Stomach smooth muscle (tissue), 2 donors: Measurements from ENCODE around the gene POLR2C.

Experiments
- H3K27ac ChIP-seq: one replicate; pipeline ENCODE4 v1.7.0; 2013; ENCODE audit warnings: mild to moderate bottlenecking, low read length, inconsistent platforms
- H3K27me3 ChIP-seq, 2 donors: one replicate each; pipeline ENCODE4 v1.7.0; 2013; ENCODE audit warnings: low read length in 2 of 2; ENCODE audit not compliant: insufficient read depth in 2 of 2, control insufficient read depth in 1 of 2
- H3K36me3 ChIP-seq, 2 donors: one replicate each; pipeline ENCODE4 v1.7.0; 2013; ENCODE audit warnings: low read length in 2 of 2; ENCODE audit not compliant: control insufficient read depth in 2 of 2, insufficient read depth in 2 of 2
- H3K4me1 ChIP-seq: one replicate; pipeline ENCODE4 v1.7.0; 2013; ENCODE audit warnings: low read length; ENCODE audit not compliant: control insufficient read depth, insufficient read depth
- H3K4me3 ChIP-seq, 2 donors: one replicate each; pipeline ENCODE4 v1.7.0; 2013; ENCODE audit warnings: low read length in 2 of 2
- H3K9ac ChIP-seq, 2 donors: one replicate each; pipeline ENCODE4 v1.7.0; 2013; ENCODE audit warnings: low read length in 2 of 2, mild to moderate bottlenecking in 1 of 2
- H3K9me3 ChIP-seq, 2 donors: one replicate each; pipeline ENCODE4 v1.7.0; 2013; ENCODE audit warnings: low read length in 2 of 2; ENCODE audit not compliant: control insufficient read depth in 2 of 2
- donor health status: healthy.
- donor health status: Pancreatic carcinoma.

Gene POLR2C

GRCh38 chr16:57462209-57462977 lies at the start of gene POLR2C:
Gene POLR2C, plus strand, starts transcription at chr16:57462679. Its CDS starts 46 bp downstream, at chr16:57462725.
- H3K27ac ChIP-seq: peak within 1 kb of the TSS; percentile 41
- no peaks in the 10 kb centered on the region for H3K27me3 ChIP-seq
- H3K4me3 ChIP-seq: peak within 1 kb of the TSS; percentile 96 to 97
- H3K4me1 ChIP-seq: peaks cover 23% of the 10 kb centered on the region
- H3K36me3 ChIP-seq: peaks cover 58 to 62% of the 10 kb centered on the region in 2 donors
- H3K9ac ChIP-seq: peak within 1 kb of the TSS; percentile 85 to 86
- H3K9me3 ChIP-seq: no peaks in the 10 kb centered on the region

- H3K9me3 ChIP-seq: no peaks in the 10 kb centered on the region
- no peak overlapping the region for H3K4me3 ChIP-seq
- H3K27me3 ChIP-seq: peaks cover 2% of the 10 kb centered on the region in 2 donors
- H3K36me3 ChIP-seq: no peaks in the 10 kb centered on the region
- no peak overlapping the region for H3K27ac ChIP-seq
- H3K9ac ChIP-seq: no peak overlapping the region
- H3K4me1 ChIP-seq: peaks cover 15% of the 10 kb centered on the region
Measured at GRCh38 chr16:57413301-57413730, 49.2 kb upstream of the POLR2C start.

GRCh38 chr16:57413733-57414132 lies 48.7 kb upstream of the POLR2C start:
- Histone ChIP-seq H3K4me1 (peaks cover 18% of the 10 kb centered on the region), H3K9me3 (no peaks in the 10 kb centered on the region), H3K4me3 (no peak overlapping the region), H3K9ac (no peak overlapping the region), H3K27me3 (peaks cover 2% of the 10 kb centered on the region in 2 donors), H3K36me3 (no peaks in the 10 kb centered on the region), H3K27ac (no peak overlapping the region)

- Histone ChIP-seq H3K36me3 (no peaks in the 10 kb centered on the region), H3K9ac (no peak overlapping the region), H3K27ac (no peak overlapping the region), H3K27me3 (peaks cover 0 to 2% of the 10 kb centered on the region in 2 donors), H3K9me3 (no peaks in the 10 kb centered on the region), H3K4me1 (peaks cover 19% of the 10 kb centered on the region), H3K4me3 (no peak overlapping the region)
Measured at GRCh38 chr16:57416084-57416483, 46.4 kb upstream of the POLR2C start.

GRCh38 chr16:57419506-57419905 lies 43.0 kb upstream of the POLR2C start:
- H3K27me3 ChIP-seq: no peaks in the 10 kb centered on the region
- H3K9ac ChIP-seq: peak overlapping the region in 1 of 2 donors; percentile 9
- H3K9me3 ChIP-seq: no peaks in the 10 kb centered on the region
- no peak overlapping the region for H3K4me3 ChIP-seq
- H3K36me3 ChIP-seq: no peaks in the 10 kb centered on the region
- peaks cover 25% of the 10 kb centered on the region for H3K4me1 ChIP-seq
- H3K27ac ChIP-seq: no peak overlapping the region

- Histone ChIP-seq H3K36me3 (peaks cover 0 to 2% of the 10 kb centered on the region in 2 donors), H3K27ac (no peak overlapping the region), H3K9ac (peak overlapping the region in 1 of 2 donors; percentile 2), H3K4me1 (peaks cover 25% of the 10 kb centered on the region), H3K4me3 (no peak overlapping the region), H3K27me3 (no peaks in the 10 kb centered on the region), H3K9me3 (no peaks in the 10 kb centered on the region)
Measured at GRCh38 chr16:57422026-57422944, 40.2 kb upstream of the POLR2C start.

GRCh38 chr16:57423152-57423551 lies 39.3 kb upstream of the POLR2C start:
- no peak overlapping the region for H3K9ac ChIP-seq
- no peak overlapping the region for H3K4me3 ChIP-seq
- no peak overlapping the region for H3K27ac ChIP-seq
- peaks cover under 1 to 6% of the 10 kb centered on the region in 2 donors for H3K36me3 ChIP-seq
- H3K27me3 ChIP-seq: no peaks in the 10 kb centered on the region
- H3K9me3 ChIP-seq: no peaks in the 10 kb centered on the region
- peaks cover 24% of the 10 kb centered on the region for H3K4me1 ChIP-seq

- Histone ChIP-seq H3K27ac (no peak overlapping the region), H3K9me3 (no peaks in the 10 kb centered on the region), H3K4me1 (peaks cover 13% of the 10 kb centered on the region), H3K36me3 (peaks cover 11 to 17% of the 10 kb centered on the region in 2 donors), H3K27me3 (no peaks in the 10 kb centered on the region), H3K9ac (peak overlapping the region in 1 of 2 donors; percentile 2), H3K4me3 (no peak overlapping the region)
Measured at GRCh38 chr16:57424583-57424982, 37.9 kb upstream of the POLR2C start.

- H3K9ac ChIP-seq: no peak overlapping the region
- peaks cover 13% of the 10 kb centered on the region for H3K4me1 ChIP-seq
- H3K9me3 ChIP-seq: no peaks in the 10 kb centered on the region
- no peak overlapping the region for H3K27ac ChIP-seq
- H3K27me3 ChIP-seq: no peaks in the 10 kb centered on the region
- peaks cover 28 to 33% of the 10 kb centered on the region in 2 donors for H3K36me3 ChIP-seq
- H3K4me3 ChIP-seq: no peak overlapping the region
Measured at GRCh38 chr16:57426356-57426755, 36.1 kb upstream of the POLR2C start.

GRCh38 chr16:57427307-57427706 lies 35.2 kb upstream of the POLR2C start:
- H3K4me1 ChIP-seq: peaks cover 9% of the 10 kb centered on the region
- H3K9ac ChIP-seq: no peak overlapping the region
- H3K4me3 ChIP-seq: no peak overlapping the region
- no peaks in the 10 kb centered on the region for H3K27me3 ChIP-seq
- no peak overlapping the region for H3K27ac ChIP-seq
- peaks cover 35 to 39% of the 10 kb centered on the region in 2 donors for H3K36me3 ChIP-seq
- H3K9me3 ChIP-seq: no peaks in the 10 kb centered on the region
